ENCODE results near the gene F8. TPM values are rescaled to one million over a fixed set of nuclear protein-coding genes. Genes with fewer than 3 reads are reported as not detected.

The F8 gene
- total RNA-seq, 4 donors from 2014 or later: 12.5 to 26.5 (median 19.1) TPM

GRCh38 chrX:154988719-154989118, 33.8 kb downstream of the F8 start:
- WGBS, 2 donors (ENCODE audit: low coverage in 1 of 2): 92% methylated on average over 2 of the region's 3 CpGs; no CpG with 5 or more reads in 1 of the 2 donors
- Histone ChIP-seq H3K27ac (no peak overlapping the region), H3K36me3 (no peaks in the 10 kb centered on the region), H3K27me3 (no peaks in the 10 kb centered on the region), H3K9me3 (no peaks in the 10 kb centered on the region), H3K4me3 (no peak overlapping the region), H3K4me1 (no peaks in the 10 kb centered on the region)
- TF ChIP-seq POLR2AphosphoS5 (IDR thresholded peaks at IDR 0.05) (no peak), EP300 (IDR thresholded peaks at IDR 0.05) (no peak)
- ATAC-seq: no peak

GRCh38 chrX:154987940-154988339, 34.6 kb downstream of the F8 start:
- TF ChIP-seq POLR2AphosphoS5 (IDR thresholded peaks at IDR 0.05) (no peak), CTCF (IDR thresholded peaks at IDR 0.05) (no peak), POLR2A (IDR thresholded peaks at IDR 0.05) (no peak), EP300 (IDR thresholded peaks at IDR 0.05) (no peak)
- no peaks in the 10 kb centered on the region for H3K27me3 ChIP-seq

GRCh38 chrX:154986826-154987575, 35.5 kb downstream of the F8 start:
- WGBS, 2 donors (ENCODE audit: low coverage in 1 of 2): 40 to 46% methylated on average over 2 to 3 of the region's 3 CpGs
- Histone ChIP-seq H3K9me3 (no peaks in the 10 kb centered on the region), H3K27ac (no peak overlapping the region), H3K4me3 (no peak overlapping the region), H3K27me3 (no peaks in the 10 kb centered on the region), H3K36me3 (no peaks in the 10 kb centered on the region), H3K4me1 (no peaks in the 10 kb centered on the region)
- no peak for ATAC-seq
- TF ChIP-seq POLR2A (IDR thresholded peaks at IDR 0.05) (no peak), EP300 (IDR thresholded peaks at IDR 0.05) (no peak), POLR2AphosphoS5 (IDR thresholded peaks at IDR 0.05) (no peak), CTCF (IDR thresholded peaks at IDR 0.05) (no peak)

More at GRCh38 chrX:154987940-154988339, 34.6 kb downstream of the F8 start:
- 72 to 83% methylated on average over 2 to 3 of the region's 3 CpGs for WGBS, 2 donors (ENCODE audit: low coverage in 1 of 2)
- Histone ChIP-seq H3K4me1 (no peaks in the 10 kb centered on the region), H3K4me3 (no peak overlapping the region), H3K36me3 (no peaks in the 10 kb centered on the region), H3K9me3 (no peaks in the 10 kb centered on the region), H3K27ac (no peak overlapping the region)
- ATAC-seq: no peak

GRCh38 chrX:154981116-154981411, 41.5 kb downstream of the F8 start:
- ATAC-seq: no peak
- Histone ChIP-seq H3K4me3 (peak overlapping the region in 1 of 2 donors; percentile 45), H3K27ac (no peak overlapping the region), H3K27me3 (no peaks in the 10 kb centered on the region), H3K36me3 (no peaks in the 10 kb centered on the region), H3K4me1 (peaks cover 0 to 4% (median 0%) of the 10 kb centered on the region in 3 donors), H3K9me3 (no peaks in the 10 kb centered on the region)
- TF ChIP-seq POLR2A (IDR thresholded peaks at IDR 0.05) (no peak), EP300 (IDR thresholded peaks at IDR 0.05) (no peak), CTCF (IDR thresholded peaks at IDR 0.05) (no peak), POLR2AphosphoS5 (IDR thresholded peaks at IDR 0.05) (no peak)
- WGBS, 2 donors (ENCODE audit: low coverage in 1 of 2): 27 to 40% methylated on average over 4 to 5 of the region's 6 CpGs

DNA sequence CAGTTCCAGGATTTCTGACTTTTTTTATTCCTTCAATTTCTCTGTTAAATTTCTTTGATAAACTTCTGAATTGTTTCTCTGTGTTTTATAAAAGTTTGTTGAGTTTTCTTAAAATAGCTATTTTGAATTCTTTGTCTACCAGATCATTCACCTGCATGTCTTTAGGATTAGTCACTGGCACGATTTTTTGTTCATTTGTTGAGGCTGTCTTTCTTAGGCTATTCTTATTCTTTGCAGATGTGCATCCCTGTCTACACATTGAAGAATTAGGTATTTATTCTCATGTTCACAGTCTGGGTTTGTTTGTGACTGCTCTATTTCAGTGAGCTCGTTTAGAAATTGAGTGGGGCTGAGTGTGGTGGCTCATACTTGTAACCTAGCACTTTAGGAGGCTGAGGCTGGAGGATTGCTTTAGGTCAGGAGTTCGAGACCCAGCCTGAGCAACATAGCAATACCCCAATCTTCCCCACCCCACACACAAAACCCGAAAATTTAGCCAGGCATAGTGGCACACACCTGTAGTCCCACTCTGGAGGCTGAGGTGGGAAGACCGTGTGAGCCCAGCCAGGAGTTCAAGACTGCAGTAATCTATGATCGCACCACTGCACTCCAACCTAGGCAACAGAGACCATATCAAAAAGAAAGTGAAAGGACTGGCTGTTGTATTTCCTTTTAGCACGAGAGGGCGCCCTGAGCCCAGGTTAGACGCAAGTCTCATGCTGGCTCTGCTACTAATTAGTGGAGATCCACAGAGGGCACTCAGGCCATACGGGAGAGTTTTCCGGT, 42.0 kb downstream of the F8 start:
- Histone ChIP-seq H3K4me1 (peaks cover 0 to 4% (median 0%) of the 10 kb centered on the region in 3 donors), H3K27ac (no peak overlapping the region), H3K27me3 (no peaks in the 10 kb centered on the region), H3K4me3 (peak overlapping the region; percentile 43 to 45), H3K36me3 (no peaks in the 10 kb centered on the region), H3K9me3 (no peaks in the 10 kb centered on the region)
- peak; percentile 80 for ATAC-seq
- TF ChIP-seq CTCF (IDR thresholded peaks at IDR 0.05) (peak; percentile 30 to 72 (median 66)), POLR2A (IDR thresholded peaks at IDR 0.05) (no peak), EP300 (IDR thresholded peaks at IDR 0.05) (no peak)
- 17 to 25% methylated on average over 2 to 10 of the region's 11 CpGs for WGBS, 2 donors (ENCODE audit: low coverage in 1 of 2)
